ENCODE data around the gene SRXN1.
"Not testable (repeated sequence)": the region's sequence is repeated elsewhere in the genome, so short reads cannot be mapped to it uniquely, and the experiment has no call there.

Gene SRXN1

GRCh38 chr20:642398-643174 lies 10.4 kb downstream of the SRXN1 start:
- DNase-seq (ENCODE audit: low read depth, low spot score): no peak
- H3K4me3 ChIP-seq (ENCODE audit: low read depth, low read length): peak overlapping the region; percentile 12; the same call in 1 of the 2 replicates
- TF ChIP-seq, protein P1, sequence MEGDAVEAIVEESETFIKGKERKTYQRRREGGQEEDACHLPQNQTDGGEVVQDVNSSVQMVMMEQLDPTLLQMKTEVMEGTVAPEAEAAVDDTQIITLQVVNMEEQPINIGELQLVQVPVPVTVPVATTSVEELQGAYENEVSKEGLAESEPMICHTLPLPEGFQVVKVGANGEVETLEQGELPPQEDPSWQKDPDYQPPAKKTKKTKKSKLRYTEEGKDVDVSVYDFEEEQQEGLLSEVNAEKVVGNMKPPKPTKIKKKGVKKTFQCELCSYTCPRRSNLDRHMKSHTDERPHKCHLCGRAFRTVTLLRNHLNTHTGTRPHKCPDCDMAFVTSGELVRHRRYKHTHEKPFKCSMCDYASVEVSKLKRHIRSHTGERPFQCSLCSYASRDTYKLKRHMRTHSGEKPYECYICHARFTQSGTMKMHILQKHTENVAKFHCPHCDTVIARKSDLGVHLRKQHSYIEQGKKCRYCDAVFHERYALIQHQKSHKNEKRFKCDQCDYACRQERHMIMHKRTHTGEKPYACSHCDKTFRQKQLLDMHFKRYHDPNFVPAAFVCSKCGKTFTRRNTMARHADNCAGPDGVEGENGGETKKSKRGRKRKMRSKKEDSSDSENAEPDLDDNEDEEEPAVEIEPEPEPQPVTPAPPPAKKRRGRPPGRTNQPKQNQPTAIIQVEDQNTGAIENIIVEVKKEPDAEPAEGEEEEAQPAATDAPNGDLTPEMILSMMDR (IDR thresholded peaks at IDR 0.05; ENCODE audit: insufficient read depth, low read length, missing control alignments): no peak
- POLR2A ChIA-PET: interaction anchor here (0.9 kb wide), 1 partner anchor 10 kb away, joined by 6 read pairs; no protein-coding TSS in a partner anchor
- CTCF ChIA-PET: interaction anchor here (6.1 to 7.4 kb wide), 2 partner anchors 14 to 80 kb away, joined by 47 to 96 read pairs; no protein-coding TSS in a partner anchor

- CTCF ChIA-PET: interaction anchor here (1.0 to 7.4 kb wide), 2 partner anchors 80 kb away, joined by 4 to 96 read pairs; no protein-coding TSS in a partner anchor
- POLR2A ChIA-PET; DNase-seq (ENCODE audit: low read depth, low spot score); H3K4me3 ChIP-seq (ENCODE audit: low read depth, low read length): not testable (repeated sequence)
Measured at GRCh38 chr20:642013-642397, 11.0 kb downstream of the SRXN1 start.

DNA sequence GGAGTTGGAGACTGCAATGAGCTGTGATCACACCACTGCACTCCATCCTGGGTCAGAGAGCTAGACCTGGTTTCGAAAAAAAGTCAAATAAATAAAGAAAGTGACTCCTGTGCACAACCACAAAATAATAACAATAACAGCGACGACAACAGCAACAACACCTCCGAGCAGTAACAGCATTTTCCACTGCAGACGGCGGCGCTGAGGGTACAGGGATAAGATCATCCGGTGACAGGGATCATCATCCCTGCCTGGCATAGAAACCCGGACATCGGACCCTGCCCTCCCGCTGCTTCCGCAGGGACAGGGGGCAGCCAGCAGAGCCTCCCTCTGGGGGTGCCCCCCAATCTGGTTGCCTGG lies 11.5 kb downstream of the SRXN1 start:
- TF ChIP-seq, protein P1 (IDR thresholded peaks at IDR 0.05; ENCODE audit: insufficient read depth, low read length, missing control alignments): no peak
- CTCF ChIA-PET: interaction anchor here (1.0 to 1.3 kb wide), 2 partner anchors 26 to 79 kb away, joined by 4 read pairs; no protein-coding TSS in a partner anchor
- H3K4me3 ChIP-seq (ENCODE audit: low read depth, low read length): no peak overlapping the region
- POLR2A ChIA-PET: no interaction called here
- DNase-seq (ENCODE audit: low read depth, low spot score): no peak

GRCh38 chr20:640674-641515 lies 12.1 kb downstream of the SRXN1 start:
- POLR2A ChIA-PET: no interaction called here
- TF ChIP-seq, protein P1 (IDR thresholded peaks at IDR 0.05; ENCODE audit: insufficient read depth, low read length, missing control alignments): no peak
- DNase-seq (ENCODE audit: low read depth, low spot score): no peak
- CTCF ChIA-PET: interaction anchor here (1.0 to 1.5 kb wide), 3 partner anchors 26 to 78 kb away, joined by 4 to 5 read pairs (median 4); no protein-coding TSS in a partner anchor
- no peak overlapping the region for H3K4me3 ChIP-seq (ENCODE audit: low read depth, low read length)

DNA sequence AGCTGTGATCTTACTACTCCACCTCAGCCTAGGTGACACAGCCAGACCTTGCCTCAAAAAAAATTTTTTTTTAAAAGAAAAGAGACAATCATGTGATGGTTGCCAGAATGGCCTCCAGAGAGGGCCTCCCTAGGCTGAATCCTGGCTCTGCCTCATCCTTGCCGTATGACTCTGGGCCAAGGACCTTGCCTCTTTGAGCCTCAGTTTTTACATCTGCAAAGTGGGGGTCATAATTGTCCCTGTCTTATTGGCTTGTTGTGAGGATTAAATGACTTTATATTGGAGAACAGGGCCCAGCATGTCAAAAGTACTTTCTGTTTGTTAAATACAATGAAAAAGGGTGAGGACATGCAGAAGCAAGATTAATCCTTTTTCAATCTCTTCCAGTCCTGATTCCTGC lies 14.4 kb downstream of the SRXN1 start:
- no peak overlapping the region for H3K4me3 ChIP-seq (ENCODE audit: low read depth, low read length)
- no peak for DNase-seq (ENCODE audit: low read depth, low spot score)
- CTCF ChIA-PET: interaction anchor here (1.5 kb wide), 1 partner anchor 26 kb away, joined by 3 read pairs; no protein-coding TSS in a partner anchor
- TF ChIP-seq, protein P1 (IDR thresholded peaks at IDR 0.05; ENCODE audit: insufficient read depth, low read length, missing control alignments): no peak
- POLR2A ChIA-PET: no interaction called here

DNA sequence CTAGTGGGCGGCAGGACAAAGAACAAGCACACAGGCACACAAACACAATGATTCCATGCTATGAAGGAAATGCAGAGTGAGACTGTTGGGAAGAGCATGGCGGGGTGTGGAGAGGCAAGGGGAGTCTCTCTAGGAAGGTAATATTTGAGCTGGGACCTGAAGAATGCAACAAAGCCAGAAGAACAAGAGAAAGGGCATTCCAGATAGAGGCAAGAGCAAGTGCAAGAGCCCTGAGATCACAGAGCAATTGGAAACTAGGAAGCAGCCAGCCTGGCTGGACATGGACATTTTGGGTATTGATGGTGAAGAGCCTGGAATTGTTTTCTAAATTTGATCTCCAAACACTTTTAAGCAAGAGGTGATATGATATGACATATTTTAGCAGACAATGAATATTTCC lies 15.4 kb downstream of the SRXN1 start:
- POLR2A ChIA-PET: no interaction called here
- H3K4me3 ChIP-seq (ENCODE audit: low read depth, low read length): no peak overlapping the region
- TF ChIP-seq, protein P1 (IDR thresholded peaks at IDR 0.05; ENCODE audit: insufficient read depth, low read length, missing control alignments): no peak
- CTCF ChIA-PET: interaction anchor here (1.5 to 2.3 kb wide), 2 partner anchors 8 to 25 kb away, joined by 3 to 12 read pairs; no protein-coding TSS in a partner anchor
- DNase-seq (ENCODE audit: low read depth, low spot score): no peak

Data from AG04449 (cell line).